HepG2 (cell line): Measurements from ENCODE around the gene PAQR5. TPM values are rescaled to one million over a fixed set of nuclear protein-coding genes. Genes with fewer than 3 reads are reported as not detected.

ENCODE experiments used
- ATAC-seq: fragments of 200-7000 bp; cut with Tn5 transposase; 3 replicates; pipeline ENCODE4 v1.9.1; 2020; ENCODE audit warnings: mild to moderate bottlenecking, moderate library complexity
- BruUV-seq: library from RNA; stranded (reverse); fragments of 400-500 nt; replicated peaks from 2 replicates; lab custom pipeline; 2021; lab: Mats Ljungman, UMichigan
- CTCF ChIA-PET: fragments of 300-600 bp; formaldehyde crosslinking; extraction: SDS; loops from one replicate; lab custom pipeline; 2021; ENCODE audit warnings: low total read pairs, inconsistent platforms, low intra/inter-chr PET ratio; lab: Yijun Ruan, JAX
- POLR2A ChIA-PET: fragments of 350-600 bp; sonication (Branson Sonifier 250); formaldehyde crosslinking; loops from one replicate; lab custom pipeline; 2020; ENCODE audit warnings: antibody characterized with exemption, inconsistent platforms; lab: Yijun Ruan, JAX
- DNase-seq: peaks from one replicate; pipeline ENCODE4 v3.0.0-alpha.2; 2015; ENCODE audit warnings: low spot score
- FAIRE-seq: peaks from 3 replicates; lab custom pipeline; 2011; peaks lifted over from hg19 to GRCh38; lab: Jason Lieb, UNC
- H2AFZ ChIP-seq: one replicate; pipeline ENCODE4 v1.6.1; 2011; ENCODE audit warnings: low read length, inconsistent platforms
- H3K27ac ChIP-seq: fragments of 300-600 bp; 3 replicates; pipeline ENCODE4 v1.8.0; 2011; ENCODE audit warnings: mixed run types, mild to moderate bottlenecking, mixed read lengths, low read length, inconsistent platforms; ENCODE audit not compliant: insufficient read depth; ENCODE audit errors: extremely low read length
- H3K27me3 ChIP-seq, 2 experiments: fragments of 200-600 bp in 1 of 2; 2 replicates in 1 of 2; 3 replicates in 1 of 2; pipeline versions ENCODE4 v1.6.0 to v1.8.0; 2011; ENCODE audit warnings: low read length in 2 of 2, mild to moderate bottlenecking in 2 of 2, moderate library complexity in 2 of 2, inconsistent platforms in 1 of 2; ENCODE audit not compliant: insufficient read depth in 2 of 2, control insufficient read depth in 1 of 2
- H3K36me3 ChIP-seq, 2 experiments: fragments of 200-600 bp in 1 of 2; replicated peaks in 1 of 2; 2 replicates in 1 of 2; 3 replicates in 1 of 2; pipeline versions ENCODE4 v1.5.1 to v1.8.0; 2011; ENCODE audit warnings: low read length in 2 of 2, inconsistent platforms in 1 of 2; ENCODE audit not compliant: insufficient read depth in 2 of 2, control insufficient read depth in 1 of 2
- H3K4me1 ChIP-seq: 2 replicates; pipeline ENCODE4 v1.5.1; 2012; ENCODE audit warnings: low read length, inconsistent platforms; ENCODE audit not compliant: insufficient read depth
- H3K4me2 ChIP-seq: 2 replicates; pipeline ENCODE4 v1.6.0; 2011; ENCODE audit warnings: low read depth, low read length, inconsistent platforms
- H3K4me3 ChIP-seq, 3 experiments: fragments of 200-600 bp in 1 of 3; sonication (generic), shearing (Covaris generic) in 1 of 3; replicated peaks in 1 of 3; 2 replicates each; pipeline ENCODE4 v1.5.1; 2011 to 2016; ENCODE audit warnings: low read length in 3 of 3, inconsistent platforms in 2 of 3, low read depth in 2 of 3, mild to moderate bottlenecking in 2 of 3, control low read depth in 1 of 3, mixed read lengths in 1 of 3; ENCODE audit not compliant: insufficient read depth in 1 of 3
- H3K79me2 ChIP-seq: one replicate; pipeline ENCODE4 v1.6.1; 2011; ENCODE audit warnings: low read length, inconsistent platforms; ENCODE audit not compliant: insufficient read depth
- H3K9ac ChIP-seq: 2 replicates; pipeline ENCODE4 v1.6.0; 2011; ENCODE audit warnings: mild to moderate bottlenecking, low read depth, low read length, inconsistent platforms; ENCODE audit not compliant: insufficient read depth
- H3K9me3 ChIP-seq: 2 replicates; pipeline ENCODE4 v1.5.1; 2012; ENCODE audit warnings: mild to moderate bottlenecking, low read length
- H4K20me1 ChIP-seq: 2 replicates; pipeline ENCODE4 v1.6.0; 2011; ENCODE audit warnings: inconsistent platforms, mild to moderate bottlenecking, low read length, moderate library complexity; ENCODE audit not compliant: insufficient read depth
- AHDC1 ChIP-seq: sonication (generic); formaldehyde crosslinking; IDR thresholded peaks from 2 replicates; pipeline ENCODE4 v1.5.1; 2020; ENCODE audit warnings: mild to moderate bottlenecking, missing genetic modification reagents, borderline replicate concordance
- ATF5 ChIP-seq: sonication (generic); formaldehyde crosslinking; IDR thresholded peaks from 2 replicates; pipeline ENCODE4 v1.4.0; 2020; ENCODE audit warnings: mild to moderate bottlenecking, low read depth, missing genetic modification reagents
- GATA4 ChIP-seq: sonication (generic); IDR thresholded peaks from 2 replicates; pipeline ENCODE4 v1.6.1; 2016; ENCODE audit warnings: antibody characterized with exemption, low read depth, borderline replicate concordance
- ISX ChIP-seq: sonication (generic); formaldehyde crosslinking; conservative IDR thresholded peaks from 2 replicates; pipeline ENCODE4 v1.5.0; 2020; ENCODE audit warnings: missing genetic modification reagents
- MYNN ChIP-seq: sonication (generic); formaldehyde crosslinking; IDR thresholded peaks from 2 replicates; pipeline ENCODE4 v1.4.0; 2020; ENCODE audit warnings: mild to moderate bottlenecking, low read depth, missing genetic modification reagents
- NR1H2 ChIP-seq: sonication (generic); formaldehyde crosslinking; IDR thresholded peaks from 2 replicates; pipeline ENCODE4 v1.8.1; 2022; ENCODE audit warnings: low read depth, missing genetic modification reagents, borderline replicate concordance
- RARG ChIP-seq: sonication (generic); formaldehyde crosslinking; IDR thresholded peaks from 2 replicates; pipeline ENCODE4 v1.4.0; 2020; ENCODE audit warnings: low read depth, mild to moderate bottlenecking, missing genetic modification reagents
- RFXAP ChIP-seq: sonication (generic); formaldehyde crosslinking; IDR thresholded peaks from 2 replicates; pipeline ENCODE4 v1.4.0; 2020; ENCODE audit warnings: missing genetic modification reagents, borderline replicate concordance
- SRSF9 ChIP-seq: fragments of 200-400 bp; formaldehyde crosslinking; IDR thresholded peaks from 2 replicates; pipeline ENCODE4 v1.6.1; 2018; ENCODE audit warnings: borderline replicate concordance, mild to moderate bottlenecking, low read depth, low read length; ENCODE audit not compliant: insufficient read depth, poor library complexity, severe bottlenecking
- ZNF468 ChIP-seq: sonication (generic); formaldehyde crosslinking; IDR thresholded peaks from 2 replicates; pipeline ENCODE4 v1.8.0; 2022; ENCODE audit warnings: mild to moderate bottlenecking, moderate library complexity, missing genetic modification reagents
- ZNF780A ChIP-seq: sonication (generic); formaldehyde crosslinking; IDR thresholded peaks from 2 replicates; pipeline ENCODE4 v1.8.0; 2022; ENCODE audit warnings: mild to moderate bottlenecking, missing genetic modification reagents, moderate library complexity
- WGBS: methylation state at CpG from one replicate; pipeline ENCODE4 v1.1.6; 2017; ENCODE audit warnings: low lambda C conversion rate; 5-methylcytosine and 5-hydroxymethylcytosine counted together
- in situ Hi-C: cut with HindIII; loops from 2 replicates; pipeline ENCODE4 v1.10.0; 2017; ENCODE audit warnings: low pct_unique_long_range_greater_than_20kb; ENCODE audit not compliant: extremely low pct_ligation_motif_present
- intact Hi-C: fragments of 100-400 bp; cut with micrococcal nuclease; formaldehyde crosslinking; loops from one replicate; pipeline ENCODE4 v1.10.0; 2022; ENCODE audit not compliant: unreplicated experiment
- polyA plus RNA-seq, 8 experiments: library from polyadenylated mRNA; depleted of rRNA in 3 of 8; stranded (reverse) in 7 of 8; unstranded in 1 of 8; fragments of >200 nt; fragmentation: Illumina TruSeq in 4 of 8; extraction: Trizol in 4 of 8; gene quantifications; 2 replicates each; pipeline versions ENCODE4 v1.2.1 to v1.2.3, GENCODE V29; 2011 to 2016; ENCODE audit warnings: low read depth in 4 of 8, missing spikeins in 1 of 8, mixed read lengths in 1 of 8; ENCODE audit not compliant: insufficient read depth in 1 of 8
- total RNA-seq, 5 experiments: library from RNA; depleted of rRNA; stranded (reverse); fragments of >200 nt; fragmentation: Illumina TruSeq; extraction: Trizol; gene quantifications; 2 replicates each; pipeline ENCODE4 v1.2.3, GENCODE V29; 2016; ENCODE audit warnings: low read depth in 1 of 5
- TF ChIP-seq, protein P1 (sequence below): sonication (generic); formaldehyde crosslinking; IDR thresholded peaks from 2 replicates; pipeline ENCODE4 v1.8.0; 2022; ENCODE audit warnings: mild to moderate bottlenecking, missing genetic modification reagents, borderline replicate concordance
- TF ChIP-seq, protein P2 (sequence below): sonication (generic); formaldehyde crosslinking; IDR thresholded peaks from 2 replicates; pipeline ENCODE4 v1.4.0; 2020; ENCODE audit warnings: mild to moderate bottlenecking, missing genetic modification reagents

PAQR5 gene
- total and polyA plus RNA-seq, 2 of the 13 experiments (the other 11 are each of a cell fraction or from before 2014, with no cell fraction given): 0.53 to 1.3 TPM

DNA sequence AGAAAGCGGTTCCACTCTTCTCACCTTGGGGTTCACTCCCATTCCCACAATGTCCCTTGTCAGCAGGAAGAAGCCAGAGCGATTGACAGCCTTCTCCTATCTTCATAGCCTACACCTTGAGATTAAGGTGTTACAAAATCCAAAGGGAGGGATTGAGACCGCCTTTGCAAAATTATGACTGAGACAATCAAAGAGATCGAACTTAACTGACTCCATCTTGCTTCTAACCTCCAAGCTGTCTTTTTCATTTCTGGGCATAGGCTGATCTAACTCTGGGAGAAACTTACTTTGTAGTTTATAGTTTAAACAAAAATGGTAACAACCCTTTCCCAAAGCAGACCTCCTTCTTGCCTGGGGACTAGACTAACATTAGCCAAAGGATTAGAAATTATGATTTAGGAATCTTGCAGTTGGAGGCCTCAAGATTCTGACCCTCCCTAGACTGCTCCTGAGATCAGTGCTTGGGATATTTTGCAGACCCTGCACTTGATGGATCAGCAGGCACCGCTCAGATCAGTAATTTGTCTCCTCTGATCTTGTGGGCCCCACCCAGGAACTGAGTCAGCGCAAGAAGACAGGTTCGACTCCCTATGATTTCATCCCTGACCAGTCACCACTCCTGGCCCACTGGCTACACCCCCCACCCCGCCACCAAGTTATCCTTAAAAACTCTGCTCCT, 40.0 kb downstream of the PAQR5 start:
- Histone ChIP-seq H2AFZ (no peak overlapping the region), H3K4me1 (no peaks in the 10 kb centered on the region), H3K9ac (no peak overlapping the region), H3K4me2 (no peak overlapping the region), H3K36me3 (no peaks in the 10 kb centered on the region), H3K9me3 (no peaks in the 10 kb centered on the region), H4K20me1 (no peaks in the 10 kb centered on the region), H3K27me3 (no peaks in the 10 kb centered on the region; a peak in 1 of 5 replicates), H3K79me2 (no peaks in the 10 kb centered on the region), H3K27ac (no peak overlapping the region), H3K4me3 (no peak overlapping the region)
- intact Hi-C loops (no loop called here), in situ Hi-C loops (no loop called here)
- ATAC-seq: no peak
- 66% methylated on average over 8 of the region's 8 CpGs for WGBS
- TF ChIP-seq NR1H2 (CRISPR knock-in tag): no peak
- no peak for TF ChIP-seq RARG (CRISPR knock-in tag)
- no peak for TF ChIP-seq RFXAP (CRISPR knock-in tag)
- TF ChIP-seq SRSF9: no peak
- TF ChIP-seq, protein P1, sequence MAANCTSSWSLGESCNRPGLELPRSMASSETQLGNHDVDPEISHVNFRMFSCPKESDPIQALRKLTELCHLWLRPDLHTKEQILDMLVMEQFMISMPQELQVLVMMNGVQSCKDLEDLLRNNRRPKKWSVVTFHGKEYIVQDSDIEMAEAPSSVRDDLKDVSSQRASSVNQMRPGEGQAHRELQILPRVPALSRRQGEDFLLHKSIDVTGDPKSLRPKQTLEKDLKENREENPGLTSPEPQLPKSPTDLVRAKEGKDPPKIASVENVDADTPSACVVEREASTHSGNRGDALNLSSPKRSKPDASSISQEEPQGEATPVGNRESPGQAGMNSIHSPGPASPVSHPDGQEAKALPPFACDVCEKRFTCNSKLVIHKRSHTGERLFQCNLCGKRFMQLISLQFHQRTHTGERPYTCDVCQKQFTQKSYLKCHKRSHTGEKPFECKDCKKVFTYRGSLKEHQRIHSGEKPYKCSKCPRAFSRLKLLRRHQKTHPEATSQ: no peak
- TF ChIP-seq MYNN (CRISPR knock-in tag): no peak
- TF ChIP-seq, protein P2, sequence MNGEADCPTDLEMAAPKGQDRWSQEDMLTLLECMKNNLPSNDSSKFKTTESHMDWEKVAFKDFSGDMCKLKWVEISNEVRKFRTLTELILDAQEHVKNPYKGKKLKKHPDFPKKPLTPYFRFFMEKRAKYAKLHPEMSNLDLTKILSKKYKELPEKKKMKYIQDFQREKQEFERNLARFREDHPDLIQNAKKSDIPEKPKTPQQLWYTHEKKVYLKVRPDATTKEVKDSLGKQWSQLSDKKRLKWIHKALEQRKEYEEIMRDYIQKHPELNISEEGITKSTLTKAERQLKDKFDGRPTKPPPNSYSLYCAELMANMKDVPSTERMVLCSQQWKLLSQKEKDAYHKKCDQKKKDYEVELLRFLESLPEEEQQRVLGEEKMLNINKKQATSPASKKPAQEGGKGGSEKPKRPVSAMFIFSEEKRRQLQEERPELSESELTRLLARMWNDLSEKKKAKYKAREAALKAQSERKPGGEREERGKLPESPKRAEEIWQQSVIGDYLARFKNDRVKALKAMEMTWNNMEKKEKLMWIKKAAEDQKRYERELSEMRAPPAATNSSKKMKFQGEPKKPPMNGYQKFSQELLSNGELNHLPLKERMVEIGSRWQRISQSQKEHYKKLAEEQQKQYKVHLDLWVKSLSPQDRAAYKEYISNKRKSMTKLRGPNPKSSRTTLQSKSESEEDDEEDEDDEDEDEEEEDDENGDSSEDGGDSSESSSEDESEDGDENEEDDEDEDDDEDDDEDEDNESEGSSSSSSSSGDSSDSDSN (CRISPR knock-in tag): no peak
- TF ChIP-seq ZNF468 (CRISPR knock-in tag): no peak
- TF ChIP-seq GATA4: no peak
- TF ChIP-seq ATF5 (CRISPR knock-in tag): no peak
- no peak for TF ChIP-seq ZNF780A (CRISPR knock-in tag)
- TF ChIP-seq ISX (CRISPR knock-in tag): no peak
- no peak for TF ChIP-seq AHDC1 (CRISPR knock-in tag)
- FAIRE-seq: no peak
- POLR2A ChIA-PET: no interaction called here
- DNase-seq: no peak
- CTCF ChIA-PET: no interaction called here
- BruUV-seq: no TSS peak
